Ureter (tissue), 1 donor: ENCODE measurements around the gene TTC34. TPM values are rescaled to one million over a fixed set of nuclear protein-coding genes. Genes with fewer than 3 reads are reported as not detected.
A peak's percentile ranks its signal among the peaks of the same experiment; 100 is the strongest.
"Not testable (repeated sequence)": the region's sequence is repeated elsewhere in the genome, so short reads cannot be mapped to it uniquely, and the experiment has no call there.

Experiments used
- DNase-seq: peaks from one replicate; pipeline ENCODE4 v3.0.0-alpha.2; 2020; ENCODE audit warnings: low spot score
- total RNA-seq: library from RNA; stranded (reverse); gene quantifications from one replicate; pipeline ENCODE4 v1.2.4, GENCODE V29; 2023
- donor health status: DM: yes; HTN: yes; CAD: no.

Gene TTC34
- total RNA-seq, 1 donor from 2014 or later: 3.0 TPM

DNA sequence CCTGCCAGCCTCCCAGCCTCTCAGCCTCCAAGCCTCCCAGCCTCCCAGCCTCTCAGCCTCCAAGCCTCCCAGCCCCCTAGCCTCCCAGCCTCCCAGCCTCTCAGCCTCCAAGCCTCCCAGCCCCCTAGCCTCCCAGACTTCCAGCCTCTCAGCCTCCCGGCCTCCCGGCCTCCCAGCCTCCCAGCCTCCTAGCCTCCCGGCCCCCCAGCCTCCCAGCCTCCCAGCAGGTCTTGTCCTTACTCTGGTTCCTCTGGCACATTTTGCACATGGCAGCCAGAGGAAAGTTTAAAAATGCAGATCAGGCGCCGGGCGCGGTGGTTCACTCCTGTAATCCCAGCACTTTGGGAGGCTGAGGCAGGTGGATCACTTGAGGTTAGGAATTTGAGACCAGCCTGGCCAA, 2.5 kb downstream of the TTC34 start:
- not testable (repeated sequence) for DNase-seq

GRCh38 chr1:2797741-2798016, 3.8 kb downstream of the TTC34 start:
- DNase-seq: no peak

- DNase-seq: no peak
These were observed 4.4 kb downstream of the TTC34 start for GRCh38 chr1:2796890-2797740.

DNA sequence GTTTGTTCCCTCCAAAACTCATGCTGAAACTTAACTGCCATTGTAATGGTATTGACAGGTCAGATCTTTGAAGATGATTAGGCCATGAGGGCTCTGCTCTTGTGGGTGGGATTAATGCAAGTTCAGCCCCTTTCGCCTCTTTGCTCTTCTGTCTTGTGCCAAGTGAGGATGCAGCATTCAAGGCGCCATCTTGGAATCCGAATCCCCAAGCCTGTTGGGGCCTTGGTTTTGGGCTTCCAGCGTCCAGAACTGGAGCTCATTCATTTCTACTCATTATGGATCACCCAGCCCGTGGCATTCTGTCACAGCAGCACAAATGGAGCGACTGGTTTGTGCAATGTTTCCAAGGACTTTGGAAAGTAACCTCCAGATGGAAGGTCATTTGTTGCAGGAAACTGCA, 5.6 kb downstream of the TTC34 start:
- DNase-seq: no peak

- DNase-seq: no peak
These were observed 10.3 kb downstream of the TTC34 start for GRCh38 chr1:2791027-2791760.

- no peak for DNase-seq
These were observed 11.4 kb downstream of the TTC34 start for GRCh38 chr1:2789986-2790581.

- DNase-seq: no peak
These were observed 12.1 kb downstream of the TTC34 start for GRCh38 chr1:2789164-2789985.

- no peak for DNase-seq
These were observed 12.9 kb downstream of the TTC34 start for GRCh38 chr1:2788506-2789163.

DNA sequence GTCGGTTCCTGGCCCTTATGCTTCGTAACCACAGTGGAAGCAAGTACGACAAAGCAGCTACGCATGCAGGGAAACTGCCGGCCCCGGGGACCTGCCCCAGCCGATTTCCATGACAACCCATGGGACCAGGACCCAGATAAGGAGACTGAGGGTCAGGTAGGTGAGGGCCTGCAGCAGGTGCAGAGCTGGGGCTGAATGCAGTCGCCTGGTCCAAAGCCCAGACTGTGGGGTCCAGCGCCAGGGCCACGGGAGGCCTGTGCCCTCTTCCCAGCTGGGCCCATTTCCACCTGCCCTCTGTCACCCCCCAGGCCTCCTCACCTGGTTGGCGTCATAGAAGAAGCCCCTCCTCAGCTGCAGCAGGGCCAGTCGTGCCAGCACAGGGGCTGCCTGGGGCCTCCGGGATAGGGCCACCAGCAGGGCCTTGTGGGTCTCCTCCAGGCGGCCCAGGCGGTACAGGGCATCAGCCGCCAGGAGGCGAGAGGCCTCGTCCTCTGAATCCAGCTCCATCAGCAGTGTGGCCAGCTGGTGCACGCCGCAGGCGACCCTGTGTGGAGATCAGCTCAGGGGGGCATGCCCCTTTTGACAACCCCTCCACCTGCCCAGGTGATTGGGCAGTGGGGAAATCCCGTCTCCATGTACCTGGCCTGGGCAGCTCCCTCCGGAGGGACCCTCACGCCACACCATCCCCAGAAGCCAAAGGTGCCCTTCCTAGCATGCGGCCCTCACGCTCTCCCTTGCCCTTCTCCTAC, 14.2 kb downstream of the TTC34 start:
- no peak for DNase-seq

DNA sequence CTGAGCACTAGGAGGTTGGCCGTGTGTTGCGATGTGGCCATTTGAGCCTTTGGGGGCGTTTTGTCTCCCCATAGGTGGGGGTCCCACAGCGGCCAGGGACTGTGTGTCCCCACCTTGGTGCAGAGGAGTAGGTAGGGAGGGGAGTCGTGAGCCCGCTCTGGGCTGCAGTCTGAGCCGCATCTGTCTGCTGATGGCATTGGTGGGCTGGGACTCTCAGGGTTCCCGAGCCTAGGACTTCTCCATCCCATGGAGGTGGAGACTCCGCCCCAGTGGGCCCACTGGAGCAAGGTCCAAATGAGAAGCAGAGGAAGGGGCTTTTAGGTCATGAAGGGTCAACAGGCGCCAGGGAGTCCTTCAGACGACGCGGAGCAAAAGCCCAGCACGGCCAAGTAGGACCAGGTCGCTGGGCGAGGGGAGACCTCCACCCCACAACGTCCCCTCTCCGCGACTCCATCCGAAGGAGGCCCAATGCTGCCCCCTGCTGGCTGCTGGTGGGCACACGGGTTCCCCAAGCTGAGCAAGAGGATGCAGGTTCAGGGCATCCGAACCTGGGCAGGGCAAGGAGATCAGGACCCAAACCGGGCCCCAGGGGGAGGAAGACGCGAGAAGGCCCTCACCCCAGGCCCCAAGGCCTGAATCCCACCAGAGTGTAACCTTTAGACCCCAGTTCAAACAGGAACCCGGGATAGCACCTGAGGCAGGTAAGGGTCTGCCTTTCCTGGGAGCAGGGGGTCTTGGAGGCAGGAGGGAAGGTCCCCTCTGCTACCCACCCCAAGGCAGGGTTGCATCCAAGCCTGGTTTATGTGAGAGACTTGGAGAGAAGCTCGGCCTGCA, 14.9 kb downstream of the TTC34 start:
- DNase-seq: no peak

GRCh38 chr1:2785631-2786328, 15.7 kb downstream of the TTC34 start:
- peak; percentile 37 for DNase-seq

DNA sequence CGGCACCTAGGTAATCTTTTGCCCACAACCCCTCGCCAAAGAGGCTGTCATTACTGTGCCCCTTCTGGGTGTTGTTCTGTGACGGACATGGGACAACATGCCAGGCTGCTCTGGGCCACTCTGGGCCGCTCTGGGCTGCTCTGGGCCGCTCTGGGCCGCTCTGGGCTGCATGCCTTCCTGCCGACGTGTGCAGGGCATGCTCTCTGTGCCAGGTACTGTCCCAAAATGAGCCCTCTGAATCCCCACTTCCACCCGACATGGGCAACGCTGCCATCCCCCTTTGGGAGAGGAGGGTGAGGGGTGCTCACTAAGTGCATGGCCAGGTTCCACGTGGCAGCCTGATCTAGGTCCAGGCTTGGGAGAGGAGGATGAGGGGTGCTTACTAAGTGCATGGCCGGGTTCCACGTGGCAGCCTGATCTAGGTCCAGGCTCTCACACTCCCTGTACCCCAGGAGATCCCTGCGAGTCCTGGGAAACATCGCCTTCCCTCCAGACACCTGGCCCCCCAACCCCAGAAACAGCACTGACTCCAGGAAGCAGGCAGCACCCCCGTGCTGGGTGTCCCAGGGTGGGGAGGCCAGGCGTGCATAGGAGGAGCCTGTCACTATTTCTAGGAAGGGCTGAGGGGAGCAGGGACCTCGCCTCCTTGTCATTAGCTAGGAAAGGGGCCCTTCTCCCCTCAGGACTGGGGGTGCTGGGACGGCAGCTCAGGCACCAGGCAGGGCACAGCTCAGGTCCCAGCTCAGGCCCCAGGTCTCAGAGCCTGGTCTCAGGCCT, 16.5 kb downstream of the TTC34 start:
- peak; percentile 36 for DNase-seq

GRCh38 chr1:2783435-2784397, 17.8 kb downstream of the TTC34 start:
- peak; percentile 29 for DNase-seq

GRCh38 chr1:2783069-2783434, 18.4 kb downstream of the TTC34 start:
- DNase-seq: peak; percentile 34

GRCh38 chr1:2781627-2782026, 19.9 kb downstream of the TTC34 start:
- no peak for DNase-seq

DNA sequence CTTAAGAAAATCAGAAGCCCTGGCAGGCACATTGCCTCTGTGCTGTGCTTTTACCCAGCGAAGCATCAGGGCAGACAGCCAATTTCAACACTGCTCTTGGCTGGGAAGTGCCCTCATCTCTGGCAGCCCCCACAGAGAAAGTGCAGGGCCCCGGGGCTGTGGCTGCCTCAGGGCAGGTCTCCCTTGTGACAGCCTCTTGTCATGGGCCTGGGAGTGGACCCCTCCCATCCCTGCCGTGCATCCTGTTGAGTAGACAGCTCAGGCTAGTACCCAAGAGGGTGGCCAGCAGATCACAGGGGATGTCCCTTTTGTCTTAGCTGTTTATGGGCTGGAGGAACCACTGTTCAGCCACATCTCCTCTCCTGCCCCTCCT, 23.3 kb downstream of the TTC34 start:
- no peak for DNase-seq
